MCF 10A (cell line): ENCODE measurements around the gene LAYN. TPM values are rescaled to one million over a fixed set of nuclear protein-coding genes. Genes with fewer than 3 reads are reported as not detected.

Experiments used
- BruUV-seq: library from RNA; stranded (reverse); fragments of 400-500 nt; replicated peaks from 2 replicates; lab custom pipeline; 2021; lab: Mats Ljungman, UMichigan
- CTCF ChIA-PET: fragments of 300-600 bp; sonication (Branson Sonifier 250); formaldehyde crosslinking; extraction: SDS; loops from one replicate; lab custom pipeline; 2021; ENCODE audit warnings: antibody characterized with exemption, inconsistent platforms; lab: Yijun Ruan, JAX
- POLR2A ChIA-PET: fragments of 300-600, 350-650 bp; sonication (Branson Sonifier 250); formaldehyde crosslinking; extraction: SDS; loops from one replicate; lab custom pipeline; 2020; ENCODE audit warnings: antibody characterized with exemption, inconsistent platforms; lab: Yijun Ruan, JAX
- DNase-seq: peaks from one replicate; pipeline ENCODE4 v3.0.0-alpha.2; 2018; ENCODE audit not compliant: unreplicated experiment
- H3K27ac Mint-ChIP-seq: one replicate; pipeline ENCODE4 v1.8.0; 2022; ENCODE audit warnings: mild to moderate bottlenecking, low read depth, mixed read lengths; ENCODE audit not compliant: unreplicated experiment
- H3K27me3 Mint-ChIP-seq: one replicate; pipeline ENCODE4 v1.8.0; 2022; ENCODE audit warnings: mixed read lengths; ENCODE audit not compliant: insufficient read depth, unreplicated experiment
- H3K36me3 Mint-ChIP-seq: one replicate; pipeline ENCODE4 v1.8.0; 2022; ENCODE audit warnings: mild to moderate bottlenecking, moderate library complexity, mixed read lengths; ENCODE audit not compliant: insufficient read depth, unreplicated experiment
- H3K4me1 Mint-ChIP-seq: one replicate; pipeline ENCODE4 v1.8.0; 2022; ENCODE audit warnings: mixed read lengths; ENCODE audit not compliant: insufficient read depth, unreplicated experiment
- H3K4me3 Mint-ChIP-seq: one replicate; pipeline ENCODE4 v1.8.0; 2022; ENCODE audit warnings: mild to moderate bottlenecking, moderate library complexity, mixed read lengths; ENCODE audit not compliant: unreplicated experiment
- H3K9me3 Mint-ChIP-seq: one replicate; pipeline ENCODE4 v1.8.0; 2022; ENCODE audit warnings: mixed read lengths; ENCODE audit not compliant: unreplicated experiment
- CTCF ChIP-seq: fragments of 200-600 bp; IDR thresholded peaks from one replicate; pipeline ENCODE4 v1.8.0; 2022; ENCODE audit warnings: antibody characterized with exemption, mild to moderate bottlenecking; ENCODE audit not compliant: unreplicated experiment
- intact Hi-C: fragments of 100-400 bp; cut with micrococcal nuclease; formaldehyde crosslinking; loops from 2 replicates; pipeline ENCODE4 v1.14.1; 2022
- total RNA-seq: library from RNA; stranded (reverse); gene quantifications from 2 replicates; pipeline ENCODE4 v1.2.3, GENCODE V29; 2022

LAYN gene
- total RNA-seq, 1 experiment from 2014 or later: not detected

GRCh38 chr11:111598148-111598547 lies 57.6 kb downstream of the LAYN start:
- H3K36me3 Mint-ChIP-seq: no peaks in the 10 kb centered on the region
- intact Hi-C loops: no loop called here
- BruUV-seq: no TSS peak
- ChIA-PET POLR2A (interaction anchor here (1.8 kb wide), 1 partner anchor 180 kb away, joined by 3 read pairs; no protein-coding TSS in a partner anchor), CTCF (interaction anchor here (0.6 to 2.0 kb wide), 9 partner anchors 11 to 341 kb away, joined by 3 to 10 read pairs (median 4); no protein-coding TSS in a partner anchor)
- no peak overlapping the region for H3K4me3 Mint-ChIP-seq
- no peak for DNase-seq
- no peaks in the 10 kb centered on the region for H3K9me3 Mint-ChIP-seq
- no peaks in the 10 kb centered on the region for H3K27me3 Mint-ChIP-seq
- TF ChIP-seq CTCF: no peak
- H3K27ac Mint-ChIP-seq: no peak overlapping the region
- peaks cover 16% of the 10 kb centered on the region for H3K4me1 Mint-ChIP-seq

GRCh38 chr11:111598559-111598958 lies 58.0 kb downstream of the LAYN start:
- POLR2A ChIA-PET: interaction anchor here (1.8 kb wide), 1 partner anchor 179 kb away, joined by 3 read pairs; no protein-coding TSS in a partner anchor
- Mint-ChIP-seq H3K4me1 (peaks cover 20% of the 10 kb centered on the region), H3K27ac (no peak overlapping the region), H3K27me3 (no peaks in the 10 kb centered on the region), H3K9me3 (no peaks in the 10 kb centered on the region), H3K36me3 (no peaks in the 10 kb centered on the region), H3K4me3 (no peak overlapping the region)
- no peak for TF ChIP-seq CTCF
- no TSS peak for BruUV-seq
- intact Hi-C loops: no loop called here
- CTCF ChIA-PET: interaction anchor here (0.9 to 2.0 kb wide), 6 partner anchors 11 to 272 kb away, joined by 3 to 10 read pairs (median 6); no protein-coding TSS in a partner anchor
- DNase-seq: peak; percentile 3

- Mint-ChIP-seq H3K27me3 (no peaks in the 10 kb centered on the region), H3K36me3 (no peaks in the 10 kb centered on the region), H3K9me3 (no peaks in the 10 kb centered on the region), H3K27ac (peak overlapping the region; percentile 97), H3K4me3 (peak overlapping the region; percentile 99), H3K4me1 (peaks cover 37% of the 10 kb centered on the region)
- CTCF ChIA-PET: interaction anchor here (0.6 to 4.5 kb wide), 10 partner anchors 11 to 268 kb away, joined by 3 to 49 read pairs (median 4); partner anchors contain the start of gene PPP2R1B
- POLR2A ChIA-PET: interaction anchor here (0.7 to 4.0 kb wide), 4 partner anchors 133 to 269 kb away, joined by 3 to 61 read pairs (median 6); partner anchors contain the start of genes ALG9 and PPP2R1B
- BruUV-seq: no TSS peak
- TF ChIP-seq CTCF: no peak
- no peak for DNase-seq
- intact Hi-C loops: loop anchor here (5.0 kb wide), 1 partner anchor 116 kb away; no protein-coding TSS in a partner anchor
Measured at GRCh38 chr11:111601636-111601978, 61.1 kb downstream of the LAYN start.

- Mint-ChIP-seq H3K27ac (peak within 1 kb of the TSS; percentile 97), H3K36me3 (no peaks in the 10 kb centered on the region), H3K27me3 (no peaks in the 10 kb centered on the region), H3K9me3 (no peaks in the 10 kb centered on the region), H3K4me3 (peak within 1 kb of the TSS; percentile 99), H3K4me1 (peaks cover 37% of the 10 kb centered on the region)
- peak; percentile 92 for DNase-seq
- BruUV-seq: no TSS peak
- POLR2A ChIA-PET: interaction anchor here (0.6 to 4.0 kb wide), 15 partner anchors 10 to 484 kb away, joined by 3 to 61 read pairs (median 4); partner anchors contain the start of genes ALG9, PPP2R1B, SDHD and TIMM8B
- CTCF ChIA-PET: interaction anchor here (0.6 to 4.5 kb wide), 16 partner anchors 12 to 868 kb away, joined by 3 to 49 read pairs (median 3); no protein-coding TSS in a partner anchor
- TF ChIP-seq CTCF: peak; percentile 96
- intact Hi-C loops: loop anchor here (1.0 to 5.0 kb wide), 4 partner anchors 115 to 239 kb away; partner anchors contain the start of gene PPP2R1B
Measured at GRCh38 chr11:111601979-111602864, 61.7 kb downstream of the LAYN start, which contains the start of gene SIK2. Gene SIK2 (plus strand): TSS chr11:111602449. CDS start chr11:111602564, 115 bp downstream.
